ENCODE data around the gene IL9.

The IL9 gene

DNA sequence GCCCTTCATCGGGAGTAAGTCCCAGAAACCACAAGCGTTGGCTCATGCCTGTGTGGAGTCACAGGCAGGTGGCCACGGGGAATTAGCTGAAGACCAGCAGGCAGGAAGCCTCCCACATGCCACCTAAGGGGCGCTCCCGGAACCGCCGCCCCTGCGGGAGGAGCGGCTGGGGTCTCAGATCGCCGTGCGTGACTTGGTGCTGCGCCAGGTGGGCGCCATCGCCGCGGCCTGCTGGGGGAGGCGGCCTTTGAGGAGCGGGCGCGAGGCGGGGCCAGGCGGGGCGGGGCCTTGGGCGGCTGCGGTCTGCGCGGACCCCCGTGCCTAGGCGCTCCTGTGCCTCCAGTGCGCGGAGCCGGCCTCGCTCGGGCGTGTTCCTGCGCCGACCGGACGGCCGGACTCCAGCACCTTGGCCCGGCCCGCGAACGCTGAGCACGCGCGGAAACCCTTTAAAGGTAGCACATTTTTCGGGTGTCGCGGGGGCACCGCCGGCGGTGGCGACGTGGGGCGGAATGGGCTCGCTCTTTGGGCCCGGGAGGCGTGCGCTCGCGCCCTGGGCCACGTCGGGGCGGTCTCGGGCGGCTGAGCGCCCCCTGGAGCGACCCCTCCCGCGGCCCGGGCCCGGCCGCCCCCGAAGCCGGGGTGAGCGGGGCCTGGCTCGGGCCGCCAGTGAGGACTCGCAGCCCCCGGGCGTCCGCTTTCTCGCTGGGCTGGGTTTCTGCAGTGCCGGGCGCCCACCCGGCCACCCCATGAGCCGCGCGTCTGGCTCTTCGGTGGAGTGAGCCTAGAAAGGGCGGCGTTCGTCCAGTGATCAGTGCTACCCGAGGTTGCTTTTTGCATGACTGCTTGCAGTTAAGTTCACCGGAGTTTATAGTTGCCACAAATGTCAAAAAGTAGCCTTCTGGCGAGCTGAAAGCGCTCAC lies 34.6 kb upstream of the IL9 start:
- Histone ChIP-seq H4K91ac (ENCODE audit: low read depth, low read length, poor library complexity) (no peak overlapping the region), H3K9ac (ENCODE audit: low read depth, low read length, poor library complexity) (peak overlapping the region; percentile 60), H3K4me2 (ENCODE audit: insufficient read depth, low read length, poor library complexity, severe bottlenecking) (peak overlapping the region; percentile 77), H3K9me3 (replicated peaks in 1 of 2; ENCODE audit: control insufficient read depth in 2 of 2, insufficient read depth in 1 of 2, low read depth in 1 of 2, low read length in 2 of 2) (no peaks in the 10 kb centered on the region), H3K23ac (ENCODE audit: low read depth, low read length, poor library complexity) (peak overlapping the region; percentile 65), H3K4ac (ENCODE audit: low read length) (no peak overlapping the region), H2AFZ (ENCODE audit: low read length) (peak overlapping the region; percentile 64), H2BK5ac (ENCODE audit: low read length) (peak overlapping the region; percentile 24), H3K14ac (ENCODE audit: low read length) (peak overlapping the region; percentile 47), H2BK120ac (ENCODE audit: low read depth, low read length) (no peak overlapping the region), H4K8ac (ENCODE audit: low read depth, low read length) (no peak overlapping the region), H3K4me1 (ENCODE audit: control insufficient read depth in 2 of 2, insufficient read depth in 1 of 2, low read depth in 1 of 2, low read length in 2 of 2) (no peaks in the 10 kb centered on the region), H3K27ac (replicated peaks; ENCODE audit: low read length) (no peak overlapping the region), H3K36me3 (replicated peaks in 1 of 2; ENCODE audit: control insufficient read depth in 2 of 2, insufficient read depth in 2 of 2, low read length in 2 of 2) (no peaks in the 10 kb centered on the region), H3K79me1 (ENCODE audit: low read depth, low read length) (no peaks in the 10 kb centered on the region), H2AK5ac (ENCODE audit: low read depth, low read length) (no peak overlapping the region), H3K4me3 (ENCODE audit: low read length in 2 of 2) (peak overlapping the region in 1 of 2 donors; percentile 82), H2BK15ac (ENCODE audit: low read length) (no peak overlapping the region), H2BK12ac (ENCODE audit: low read length) (no peak overlapping the region), H3K27me3 (ENCODE audit: control insufficient read depth in 3 of 3, insufficient read depth in 3 of 3, low read depth in 1 of 3, low read length in 3 of 3) (peaks cover 7 to 54% (median 24%) of the 10 kb centered on the region in 3 experiments), H3K18ac (ENCODE audit: low read length) (peak overlapping the region; percentile 83)
- peak; percentile 24 for DNase-seq (ENCODE audit: low spot score)
- WGBS, 2 donors (ENCODE audit: extremely low coverage in 2 of 2, insufficient read length in 2 of 2, insufficient replicate concordance in 1 of 2) = no CpG with 5 or more reads among the region's 99 CpGs

DNA sequence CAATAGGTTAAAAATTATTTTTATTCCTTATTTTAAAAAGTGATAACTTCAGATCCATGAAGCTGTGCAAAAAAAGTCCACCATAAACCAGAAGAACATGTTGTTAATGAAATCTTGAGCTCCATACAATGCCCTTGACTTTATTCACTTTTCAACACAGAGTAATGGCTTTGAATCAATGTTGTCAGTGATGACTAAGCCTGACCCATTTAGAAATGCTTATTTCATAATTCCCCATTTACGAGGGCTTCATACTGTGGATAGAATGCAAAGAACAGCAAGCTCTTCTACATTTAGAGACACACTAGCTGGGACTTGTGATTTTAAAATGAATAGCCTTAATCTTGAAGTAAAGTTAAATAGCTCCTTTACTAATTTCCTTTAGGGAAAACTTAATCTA lies 25.7 kb upstream of the IL9 start:
- no peak for DNase-seq (ENCODE audit: low spot score)
- Histone ChIP-seq H3K18ac (ENCODE audit: low read length) (no peak overlapping the region), H2AFZ (ENCODE audit: low read length) (no peak overlapping the region), H2BK120ac (ENCODE audit: low read depth, low read length) (no peak overlapping the region), H3K27ac (replicated peaks; ENCODE audit: low read length) (no peak overlapping the region), H3K4me1 (ENCODE audit: control insufficient read depth in 2 of 2, insufficient read depth in 1 of 2, low read depth in 1 of 2, low read length in 2 of 2) (no peaks in the 10 kb centered on the region), H3K79me1 (ENCODE audit: low read depth, low read length) (no peaks in the 10 kb centered on the region), H2BK12ac (ENCODE audit: low read length) (no peak overlapping the region), H2BK15ac (ENCODE audit: low read length) (no peak overlapping the region), H3K4ac (ENCODE audit: low read length) (no peak overlapping the region), H3K36me3 (replicated peaks in 1 of 2; ENCODE audit: control insufficient read depth in 2 of 2, insufficient read depth in 2 of 2, low read length in 2 of 2) (no peaks in the 10 kb centered on the region), H3K14ac (ENCODE audit: low read length) (no peak overlapping the region), H2AK5ac (ENCODE audit: low read depth, low read length) (no peak overlapping the region), H4K8ac (ENCODE audit: low read depth, low read length) (no peak overlapping the region), H3K9ac (ENCODE audit: low read depth, low read length, poor library complexity) (no peak overlapping the region), H3K4me2 (ENCODE audit: insufficient read depth, low read length, poor library complexity, severe bottlenecking) (no peak overlapping the region), H3K9me3 (replicated peaks in 1 of 2; ENCODE audit: control insufficient read depth in 2 of 2, insufficient read depth in 1 of 2, low read depth in 1 of 2, low read length in 2 of 2) (no peaks in the 10 kb centered on the region), H2BK5ac (ENCODE audit: low read length) (no peak overlapping the region), H3K4me3 (ENCODE audit: low read length in 2 of 2) (no peak overlapping the region), H4K91ac (ENCODE audit: low read depth, low read length, poor library complexity) (no peak overlapping the region), H3K27me3 (ENCODE audit: control insufficient read depth in 3 of 3, insufficient read depth in 3 of 3, low read depth in 1 of 3, low read length in 3 of 3) (no peaks in the 10 kb centered on the region), H3K23ac (ENCODE audit: low read depth, low read length, poor library complexity) (no peak overlapping the region)
- WGBS, 2 donors (ENCODE audit: extremely low coverage in 2 of 2, insufficient read length in 2 of 2, insufficient replicate concordance in 1 of 2) = no CpG with 5 or more reads among the region's 1 CpG

- peaks cover 0 to 3% (median 0%) of the 10 kb centered on the region in 3 experiments for H3K27me3 ChIP-seq (ENCODE audit: control insufficient read depth in 3 of 3, insufficient read depth in 3 of 3, low read depth in 1 of 3, low read length in 3 of 3)
- H3K4me1 ChIP-seq (ENCODE audit: control insufficient read depth in 2 of 2, insufficient read depth in 1 of 2, low read depth in 1 of 2, low read length in 2 of 2) = no peaks in the 10 kb centered on the region
- no peak overlapping the region for H3K4ac ChIP-seq (ENCODE audit: low read length)
- H4K8ac ChIP-seq (ENCODE audit: low read depth, low read length) = no peak overlapping the region
- no peak overlapping the region for H4K91ac ChIP-seq (ENCODE audit: low read depth, low read length, poor library complexity)
- no peak overlapping the region for H3K14ac ChIP-seq (ENCODE audit: low read length)
- no peak overlapping the region for H2BK15ac ChIP-seq (ENCODE audit: low read length)
- H2BK5ac ChIP-seq (ENCODE audit: low read length) = no peak overlapping the region
- no peaks in the 10 kb centered on the region for H3K79me1 ChIP-seq (ENCODE audit: low read depth, low read length)
- H3K4me3 ChIP-seq (ENCODE audit: low read length in 2 of 2) = no peak overlapping the region
- no peak overlapping the region for H2AK5ac ChIP-seq (ENCODE audit: low read depth, low read length)
- H3K9me3 ChIP-seq (replicated peaks in 1 of 2; ENCODE audit: control insufficient read depth in 2 of 2, insufficient read depth in 1 of 2, low read depth in 1 of 2, low read length in 2 of 2) = no peaks in the 10 kb centered on the region
- no peak overlapping the region for H3K9ac ChIP-seq (ENCODE audit: low read depth, low read length, poor library complexity)
- H3K23ac ChIP-seq (ENCODE audit: low read depth, low read length, poor library complexity) = no peak overlapping the region
- no peak overlapping the region for H2BK12ac ChIP-seq (ENCODE audit: low read length)
- H2BK120ac ChIP-seq (ENCODE audit: low read depth, low read length) = no peak overlapping the region
- no peak for DNase-seq (ENCODE audit: low spot score)
- no peak overlapping the region for H2AFZ ChIP-seq (ENCODE audit: low read length)
- no peak overlapping the region for H3K18ac ChIP-seq (ENCODE audit: low read length)
- H3K36me3 ChIP-seq (replicated peaks in 1 of 2; ENCODE audit: control insufficient read depth in 2 of 2, insufficient read depth in 2 of 2, low read length in 2 of 2) = no peaks in the 10 kb centered on the region
- no peak overlapping the region for H3K27ac ChIP-seq (replicated peaks; ENCODE audit: low read length)
- no CpG with 5 or more reads among the region's 3 CpGs for WGBS, 2 donors (ENCODE audit: extremely low coverage in 2 of 2, insufficient read length in 2 of 2, insufficient replicate concordance in 1 of 2)
- no peak overlapping the region for H3K4me2 ChIP-seq (ENCODE audit: insufficient read depth, low read length, poor library complexity, severe bottlenecking)
Observed at GRCh38 chr5:135920199-135920598, 24.6 kb upstream of the IL9 start.

DNA sequence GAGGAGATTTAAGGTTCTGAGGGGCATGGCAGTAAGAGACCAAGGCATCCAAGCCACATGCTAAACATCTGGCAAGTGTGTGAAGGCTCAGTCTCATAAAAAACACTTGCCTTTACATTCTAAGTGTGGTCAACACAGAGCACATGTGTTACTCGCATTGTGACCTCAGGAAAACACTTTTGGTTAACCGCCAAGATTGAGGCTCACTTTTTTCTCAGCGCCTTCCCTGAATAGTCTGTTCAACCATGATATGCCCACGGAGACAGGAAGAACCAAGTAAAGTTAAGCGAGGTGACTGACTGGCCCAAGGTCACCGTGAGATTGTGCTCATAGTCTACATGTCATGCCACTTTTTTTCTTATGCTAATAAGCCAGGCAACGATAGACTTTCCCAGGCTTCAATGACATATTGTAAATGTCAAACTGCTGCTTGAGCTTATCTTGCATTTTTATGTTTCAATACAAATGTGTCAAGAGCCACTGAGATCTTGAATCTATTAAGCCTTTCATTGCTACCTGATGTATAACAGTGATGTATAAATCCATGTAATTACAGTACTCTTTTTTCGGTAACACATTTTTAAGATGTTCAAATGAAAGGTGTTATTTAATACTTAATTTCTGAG lies 21.1 kb upstream of the IL9 start:
- Histone ChIP-seq H3K14ac (ENCODE audit: low read length) (no peak overlapping the region), H2BK5ac (ENCODE audit: low read length) (no peak overlapping the region), H3K79me1 (ENCODE audit: low read depth, low read length) (no peaks in the 10 kb centered on the region), H3K9me3 (replicated peaks in 1 of 2; ENCODE audit: control insufficient read depth in 2 of 2, insufficient read depth in 1 of 2, low read depth in 1 of 2, low read length in 2 of 2) (no peaks in the 10 kb centered on the region), H3K36me3 (replicated peaks in 1 of 2; ENCODE audit: control insufficient read depth in 2 of 2, insufficient read depth in 2 of 2, low read length in 2 of 2) (no peaks in the 10 kb centered on the region), H4K8ac (ENCODE audit: low read depth, low read length) (no peak overlapping the region), H3K23ac (ENCODE audit: low read depth, low read length, poor library complexity) (no peak overlapping the region), H3K4ac (ENCODE audit: low read length) (no peak overlapping the region), H4K91ac (ENCODE audit: low read depth, low read length, poor library complexity) (no peak overlapping the region), H2AFZ (ENCODE audit: low read length) (no peak overlapping the region), H2BK120ac (ENCODE audit: low read depth, low read length) (no peak overlapping the region), H3K18ac (ENCODE audit: low read length) (no peak overlapping the region), H3K4me2 (ENCODE audit: insufficient read depth, low read length, poor library complexity, severe bottlenecking) (no peak overlapping the region), H3K27ac (replicated peaks; ENCODE audit: low read length) (no peak overlapping the region), H3K4me3 (ENCODE audit: low read length in 2 of 2) (no peak overlapping the region), H2AK5ac (ENCODE audit: low read depth, low read length) (no peak overlapping the region), H3K27me3 (ENCODE audit: control insufficient read depth in 3 of 3, insufficient read depth in 3 of 3, low read depth in 1 of 3, low read length in 3 of 3) (peaks cover 0 to 11% (median 0%) of the 10 kb centered on the region in 3 experiments), H2BK12ac (ENCODE audit: low read length) (no peak overlapping the region), H2BK15ac (ENCODE audit: low read length) (no peak overlapping the region), H3K4me1 (ENCODE audit: control insufficient read depth in 2 of 2, insufficient read depth in 1 of 2, low read depth in 1 of 2, low read length in 2 of 2) (no peaks in the 10 kb centered on the region), H3K9ac (ENCODE audit: low read depth, low read length, poor library complexity) (no peak overlapping the region)
- no CpG with 5 or more reads among the region's 8 CpGs for WGBS, 2 donors (ENCODE audit: extremely low coverage in 2 of 2, insufficient read length in 2 of 2, insufficient replicate concordance in 1 of 2)
- no peak for DNase-seq (ENCODE audit: low spot score)
